ENCODE results near the gene GRK6. TPM values are rescaled to one million over a fixed set of nuclear protein-coding genes. Genes with fewer than 3 reads are reported as not detected.
A peak's percentile ranks its signal among the peaks of the same experiment; 100 is the strongest.

GRK6 gene
- total and polyA plus RNA-seq, 9 of the 15 experiments (the other 6 are each of a cell fraction or from before 2014, with no cell fraction given) = 0.63 to 122 (median 44.5) TPM

GRCh38 chr5:177472460-177473442 is 46.3 kb downstream of the GRK6 start (continued):
- no peak for TF ChIP-seq ZBTB5 (IDR thresholded peaks at IDR 0.05)
- peak; percentile 45 to 78 for TF ChIP-seq MAZ (CRISPR knock-in tag; conservative IDR thresholded peaks at IDR 0.05 in 1 of 2, IDR thresholded peaks at IDR 0.05 in 1 of 2)
- no peak for TF ChIP-seq USF2 (CRISPR knock-in tag; IDR thresholded peaks at IDR 0.05)
- TF ChIP-seq ZFP36 (IDR thresholded peaks at IDR 0.05; ENCODE audit: low read depth, low read length, partially characterized antibody) = no peak
- TF ChIP-seq YY1 (IDR thresholded peaks at IDR 0.05; ENCODE audit: borderline replicate concordance in 1 of 3, control insufficient read depth in 1 of 3, extremely low read depth in 1 of 3, insufficient read depth in 3 of 3, insufficient read length in 1 of 3, insufficient replicate concordance in 2 of 3, low read depth in 1 of 3, low read length in 2 of 3) = peak in 1 of 3 experiments; percentile 33
- TF ChIP-seq ESRRB (CRISPR knock-in tag; IDR thresholded peaks at IDR 0.05; ENCODE audit: borderline replicate concordance) = no peak
- no peak for TF ChIP-seq TCF7 (IDR thresholded peaks at IDR 0.05; ENCODE audit: borderline replicate concordance)
- TF ChIP-seq ZNF668 (CRISPR knock-in tag; IDR thresholded peaks at IDR 0.05) = no peak
- no peak for TF ChIP-seq ZNF639 (CRISPR knock-in tag; conservative IDR thresholded peaks at IDR 0.05 in 1 of 2, IDR thresholded peaks at IDR 0.05 in 1 of 2)
- TF ChIP-seq SMAD2 (IDR thresholded peaks at IDR 0.05; ENCODE audit: low read depth, low read length) = no peak
- TF ChIP-seq ELF2 (CRISPR knock-in tag; IDR thresholded peaks at IDR 0.05) = no peak
- TF ChIP-seq ZNF785 (CRISPR knock-in tag; IDR thresholded peaks at IDR 0.05) = no peak
- no peak for TF ChIP-seq CBFA2T2 (conservative IDR thresholded peaks at IDR 0.05)
- TF ChIP-seq ZC3H11A (IDR thresholded peaks at IDR 0.05; ENCODE audit: low read depth, low read length) = no peak
- no peak for TF ChIP-seq ZNF384 (IDR thresholded peaks at IDR 0.05; ENCODE audit: low read depth, low read length)
- TF ChIP-seq EP400 (IDR thresholded peaks at IDR 0.05) = peak; percentile 43; the same call in 1 of the 2 replicates
- no peak for TF ChIP-seq GABPA (tag; conservative IDR thresholded peaks at IDR 0.05; ENCODE audit: low read depth)
- TF ChIP-seq ZSCAN32 (CRISPR knock-in tag; IDR thresholded peaks at IDR 0.05) = no peak
- no peak for TF ChIP-seq STAG1 (CRISPR knock-in tag; IDR thresholded peaks at IDR 0.05; ENCODE audit: borderline replicate concordance)
- TF ChIP-seq USF1 (CRISPR knock-in tag; IDR thresholded peaks at IDR 0.05) = no peak
- TF ChIP-seq TEAD2 (tag; IDR thresholded peaks at IDR 0.05) = no peak
- no peak for TF ChIP-seq ZBTB1 (CRISPR knock-in tag; IDR thresholded peaks at IDR 0.05; ENCODE audit: borderline replicate concordance, low read depth)

Data from K562 (cell line).